A549 treated with RU486 at 1 μM for 4 hours (cell line): ENCODE data around the gene GRM7. TPM values are rescaled to one million over a fixed set of nuclear protein-coding genes. Genes with fewer than 3 reads are reported as not detected.

Source experiments
- total RNA-seq: library from RNA; stranded (reverse); fragments of 200-300 nt; extraction: Qiagen RNA extraction; gene quantifications from 5 replicates; pipeline ENCODE4 v1.2.3, GENCODE V29; 2022; ENCODE audit warnings: low read depth

GRM7 gene
- total RNA-seq, result not detected in 5 replicates

DNA sequence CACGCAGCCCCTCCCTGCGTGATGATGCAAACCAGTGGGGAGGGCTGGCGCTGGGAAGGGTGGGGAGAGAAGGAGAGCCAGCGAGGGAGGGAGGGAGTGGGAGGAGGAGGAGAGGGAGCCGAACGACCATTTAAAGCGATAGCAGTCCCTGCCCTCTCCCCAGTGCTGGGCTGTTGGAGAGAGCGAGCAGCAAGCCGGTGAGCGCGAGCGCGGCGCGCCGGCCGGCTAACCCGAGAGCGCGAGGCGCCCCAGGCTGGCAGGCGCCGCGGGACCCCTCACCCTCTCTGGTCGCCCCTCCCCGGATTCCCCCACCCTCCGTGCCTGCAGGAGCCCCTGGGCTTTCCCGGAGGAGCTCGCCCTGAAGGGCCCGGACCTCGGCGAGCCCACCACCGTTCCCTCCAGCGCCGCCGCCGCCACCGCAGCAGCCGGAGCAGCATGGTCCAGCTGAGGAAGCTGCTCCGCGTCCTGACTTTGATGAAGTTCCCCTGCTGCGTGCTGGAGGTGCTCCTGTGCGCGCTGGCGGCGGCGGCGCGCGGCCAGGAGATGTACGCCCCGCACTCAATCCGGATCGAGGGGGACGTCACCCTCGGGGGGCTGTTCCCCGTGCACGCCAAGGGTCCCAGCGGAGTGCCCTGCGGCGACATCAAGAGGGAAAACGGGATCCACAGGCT is at the start of gene GRM7:
GRM7 (plus strand) TSS at position 162 of the 671 bp plus-strand sequence.

